ENCODE results near the gene ABTB2. TPM values are rescaled to one million over a fixed set of nuclear protein-coding genes. Genes with fewer than 3 reads are reported as not detected.

ABTB2 gene
- total RNA-seq, 2 experiments from 2014 or later = 0.97 TPM

- DNase-seq (no peak), ATAC-seq (no peak)
- Mint-ChIP-seq H3K9me3 (ENCODE audit: insufficient read depth) (no peaks in the 10 kb centered on the region), H3K27ac (no peak overlapping the region), H3K36me3 (ENCODE audit: low read depth) (no peaks in the 10 kb centered on the region), H3K4me1 (ENCODE audit: low read depth) (peaks cover 26% of the 10 kb centered on the region), H3K4me3 (no peak overlapping the region), H3K27me3 (ENCODE audit: low read depth) (no peaks in the 10 kb centered on the region)
- ChIA-PET CTCF (interaction anchor here (1.0 kb wide), 1 partner anchor 10 kb away, joined by 3 read pairs; no protein-coding TSS in a partner anchor), POLR2A (no interaction called here)
Measured at GRCh38 chr11:34299284-34299972, 58.4 kb downstream of the ABTB2 start.

- CTCF ChIA-PET = interaction anchor here (1.0 kb wide), 1 partner anchor 10 kb away, joined by 3 read pairs; no protein-coding TSS in a partner anchor
- Mint-ChIP-seq H3K27me3 (ENCODE audit: low read depth) (no peaks in the 10 kb centered on the region), H3K36me3 (ENCODE audit: low read depth) (no peaks in the 10 kb centered on the region), H3K4me3 (no peak overlapping the region), H3K27ac (no peak overlapping the region), H3K9me3 (ENCODE audit: insufficient read depth) (no peaks in the 10 kb centered on the region), H3K4me1 (ENCODE audit: low read depth) (peaks cover 26% of the 10 kb centered on the region)
- ATAC-seq = no peak
- DNase-seq = no peak
- POLR2A ChIA-PET = no interaction called here
Measured at GRCh38 chr11:34298871-34299270, 58.9 kb downstream of the ABTB2 start.

- H3K36me3 Mint-ChIP-seq (ENCODE audit: low read depth) = no peaks in the 10 kb centered on the region
- H3K27ac Mint-ChIP-seq = no peak overlapping the region
- no peaks in the 10 kb centered on the region for H3K27me3 Mint-ChIP-seq (ENCODE audit: low read depth)
- no peak overlapping the region for H3K4me3 Mint-ChIP-seq
- POLR2A ChIA-PET = no interaction called here
- no peaks in the 10 kb centered on the region for H3K9me3 Mint-ChIP-seq (ENCODE audit: insufficient read depth)
- ATAC-seq = no peak
- DNase-seq = no peak
- CTCF ChIA-PET = interaction anchor here (1.4 kb wide), 1 partner anchor 8 kb away, joined by 3 read pairs; no protein-coding TSS in a partner anchor
- H3K4me1 Mint-ChIP-seq (ENCODE audit: low read depth) = peaks cover 9% of the 10 kb centered on the region
Measured at GRCh38 chr11:34296412-34296811, 61.4 kb downstream of the ABTB2 start.

GRCh38 chr11:34292546-34292945 is 65.3 kb downstream of the ABTB2 start:
- Mint-ChIP-seq H3K27ac (no peak overlapping the region), H3K36me3 (ENCODE audit: low read depth) (no peaks in the 10 kb centered on the region), H3K27me3 (ENCODE audit: low read depth) (peaks cover 6% of the 10 kb centered on the region), H3K4me3 (no peak overlapping the region), H3K9me3 (ENCODE audit: insufficient read depth) (no peaks in the 10 kb centered on the region), H3K4me1 (ENCODE audit: low read depth) (no peaks in the 10 kb centered on the region)
- no peak for ATAC-seq
- ChIA-PET CTCF (no interaction called here), POLR2A (no interaction called here)
- DNase-seq = no peak

- no peak for ATAC-seq
- no peak overlapping the region for H3K4me3 Mint-ChIP-seq
- DNase-seq = no peak
- no peak overlapping the region for H3K27ac Mint-ChIP-seq
- no peaks in the 10 kb centered on the region for H3K36me3 Mint-ChIP-seq (ENCODE audit: low read depth)
- ChIA-PET CTCF (no interaction called here), POLR2A (no interaction called here)
- no peaks in the 10 kb centered on the region for H3K9me3 Mint-ChIP-seq (ENCODE audit: insufficient read depth)
- peaks cover 6% of the 10 kb centered on the region for H3K27me3 Mint-ChIP-seq (ENCODE audit: low read depth)
- H3K4me1 Mint-ChIP-seq (ENCODE audit: low read depth) = no peaks in the 10 kb centered on the region
Measured at GRCh38 chr11:34292111-34292510, 65.7 kb downstream of the ABTB2 start.

GRCh38 chr11:34290926-34291325 is 66.9 kb downstream of the ABTB2 start:
- ChIA-PET POLR2A (no interaction called here), CTCF (interaction anchor here (0.9 kb wide), 1 partner anchor 92 kb away, joined by 3 read pairs; no protein-coding TSS in a partner anchor)
- Mint-ChIP-seq H3K4me1 (ENCODE audit: low read depth) (no peaks in the 10 kb centered on the region), H3K27ac (no peak overlapping the region), H3K9me3 (ENCODE audit: insufficient read depth) (no peaks in the 10 kb centered on the region), H3K36me3 (ENCODE audit: low read depth) (no peaks in the 10 kb centered on the region), H3K27me3 (ENCODE audit: low read depth) (peaks cover 6% of the 10 kb centered on the region), H3K4me3 (no peak overlapping the region)
- DNase-seq (no peak), ATAC-seq (no peak)

GRCh38 chr11:34288492-34288891 is 69.3 kb downstream of the ABTB2 start:
- ATAC-seq (no peak), DNase-seq (no peak)
- POLR2A ChIA-PET = no interaction called here
- no peak overlapping the region for H3K27ac Mint-ChIP-seq
- no peaks in the 10 kb centered on the region for H3K4me1 Mint-ChIP-seq (ENCODE audit: low read depth)
- CTCF ChIA-PET = no interaction called here
- H3K4me3 Mint-ChIP-seq = no peak overlapping the region
- H3K27me3 Mint-ChIP-seq (ENCODE audit: low read depth) = peaks cover 6% of the 10 kb centered on the region
- no peaks in the 10 kb centered on the region for H3K9me3 Mint-ChIP-seq (ENCODE audit: insufficient read depth)
- H3K36me3 Mint-ChIP-seq (ENCODE audit: low read depth) = no peaks in the 10 kb centered on the region

- Mint-ChIP-seq H3K27me3 (ENCODE audit: low read depth) (peaks cover 6% of the 10 kb centered on the region), H3K27ac (no peak overlapping the region), H3K36me3 (ENCODE audit: low read depth) (no peaks in the 10 kb centered on the region), H3K4me3 (no peak overlapping the region), H3K4me1 (ENCODE audit: low read depth) (no peaks in the 10 kb centered on the region), H3K9me3 (ENCODE audit: insufficient read depth) (no peaks in the 10 kb centered on the region)
- POLR2A ChIA-PET = no interaction called here
- DNase-seq = no peak
- CTCF ChIA-PET = no interaction called here
- ATAC-seq = no peak
Measured at GRCh38 chr11:34284811-34285481, 72.9 kb downstream of the ABTB2 start.

- Mint-ChIP-seq H3K36me3 (ENCODE audit: low read depth) (no peaks in the 10 kb centered on the region), H3K27me3 (ENCODE audit: low read depth) (peaks cover 6% of the 10 kb centered on the region), H3K4me1 (ENCODE audit: low read depth) (no peaks in the 10 kb centered on the region), H3K9me3 (ENCODE audit: insufficient read depth) (no peaks in the 10 kb centered on the region), H3K4me3 (no peak overlapping the region), H3K27ac (no peak overlapping the region)
- no peak for ATAC-seq
- ChIA-PET CTCF (no interaction called here), POLR2A (no interaction called here)
- no peak for DNase-seq
Measured at GRCh38 chr11:34284156-34284555, 73.7 kb downstream of the ABTB2 start.

GRCh38 chr11:34280945-34281872 is 76.6 kb downstream of the ABTB2 start:
- Mint-ChIP-seq H3K36me3 (ENCODE audit: low read depth) (no peaks in the 10 kb centered on the region), H3K4me3 (no peak overlapping the region), H3K27me3 (ENCODE audit: low read depth) (no peaks in the 10 kb centered on the region), H3K27ac (no peak overlapping the region), H3K4me1 (ENCODE audit: low read depth) (no peaks in the 10 kb centered on the region), H3K9me3 (ENCODE audit: insufficient read depth) (no peaks in the 10 kb centered on the region)
- no peak for DNase-seq
- no peak for ATAC-seq
- ChIA-PET POLR2A (no interaction called here), CTCF (no interaction called here)

- Mint-ChIP-seq H3K9me3 (ENCODE audit: insufficient read depth) (no peaks in the 10 kb centered on the region), H3K4me1 (ENCODE audit: low read depth) (no peaks in the 10 kb centered on the region), H3K4me3 (no peak overlapping the region), H3K27me3 (ENCODE audit: low read depth) (peaks cover 4% of the 10 kb centered on the region), H3K36me3 (ENCODE audit: low read depth) (no peaks in the 10 kb centered on the region), H3K27ac (no peak overlapping the region)
- DNase-seq (no peak), ATAC-seq (no peak)
- POLR2A ChIA-PET = no interaction called here
- CTCF ChIA-PET = no interaction called here
Measured at GRCh38 chr11:34278693-34279297, 79.0 kb downstream of the ABTB2 start.

GRCh38 chr11:34278175-34278574 is 79.6 kb downstream of the ABTB2 start:
- DNase-seq (no peak), ATAC-seq (no peak)
- H3K27me3 Mint-ChIP-seq (ENCODE audit: low read depth) = peaks cover 4% of the 10 kb centered on the region
- H3K36me3 Mint-ChIP-seq (ENCODE audit: low read depth) = no peaks in the 10 kb centered on the region
- H3K27ac Mint-ChIP-seq = no peak overlapping the region
- H3K4me1 Mint-ChIP-seq (ENCODE audit: low read depth) = no peaks in the 10 kb centered on the region
- ChIA-PET CTCF (no interaction called here), POLR2A (no interaction called here)
- H3K4me3 Mint-ChIP-seq = no peak overlapping the region
- H3K9me3 Mint-ChIP-seq (ENCODE audit: insufficient read depth) = no peaks in the 10 kb centered on the region

All from activated CD8-positive, alpha-beta T cell treated with anti-CD3 and anti-CD28 coated beads, Interleukin-2, amount 10 ng/mL, durations not matched to agents 7 days and 5 days (primary cell).